ENCODE measurements around the gene CD40LG.

- no peak for TF ChIP-seq CTCF (IDR thresholded peaks at IDR 0.05)
- no peak for TF ChIP-seq POLR2A (IDR thresholded peaks at IDR 0.05)
Observed at GRCh38 chrX:136627409-136627808, 20.5 kb upstream of the CD40LG start.
